A172 (cell line): Measurements from ENCODE around the gene DIP2A. TPM values are rescaled to one million over a fixed set of nuclear protein-coding genes. Genes with fewer than 3 reads are reported as not detected.
"Not testable (repeated sequence)": the region's sequence is repeated elsewhere in the genome, so short reads cannot be mapped to it uniquely, and the experiment has no call there.

ENCODE experiments used
- DNase-seq: peaks from one replicate; pipeline ENCODE4 v3.0.0-alpha.2; 2015; ENCODE audit warnings: low spot score
- total RNA-seq: library from RNA; depleted of rRNA; stranded (reverse); fragments of >200 nt; shearing (Covaris generic); gene quantifications from 2 replicates; pipeline ENCODE4 v1.2.3, GENCODE V29; 2014

DIP2A gene
- total RNA-seq, 1 experiment from 2014 or later = 8.9 TPM

DNA sequence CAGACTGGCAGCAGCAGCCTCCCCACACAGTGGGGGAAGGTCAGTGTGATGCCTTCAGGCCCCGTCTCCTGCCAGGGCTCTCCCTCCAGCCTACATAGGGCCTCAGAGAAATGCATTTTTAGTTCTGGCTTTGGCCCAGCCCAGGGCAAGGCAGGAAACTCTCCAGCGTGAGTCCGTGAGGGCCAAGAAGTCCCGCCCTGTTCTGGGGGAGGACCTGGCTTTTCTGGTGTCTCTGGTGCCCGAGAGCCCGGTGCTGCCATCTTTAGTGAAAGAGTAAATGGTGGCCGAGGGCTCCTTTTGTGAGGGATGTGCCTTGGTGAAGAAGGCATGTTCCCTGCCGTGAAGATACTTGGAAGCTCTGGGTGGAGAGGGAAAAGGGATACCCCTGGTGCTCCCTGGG is 14.8 kb upstream of the DIP2A start:
- no peak for DNase-seq

DNA sequence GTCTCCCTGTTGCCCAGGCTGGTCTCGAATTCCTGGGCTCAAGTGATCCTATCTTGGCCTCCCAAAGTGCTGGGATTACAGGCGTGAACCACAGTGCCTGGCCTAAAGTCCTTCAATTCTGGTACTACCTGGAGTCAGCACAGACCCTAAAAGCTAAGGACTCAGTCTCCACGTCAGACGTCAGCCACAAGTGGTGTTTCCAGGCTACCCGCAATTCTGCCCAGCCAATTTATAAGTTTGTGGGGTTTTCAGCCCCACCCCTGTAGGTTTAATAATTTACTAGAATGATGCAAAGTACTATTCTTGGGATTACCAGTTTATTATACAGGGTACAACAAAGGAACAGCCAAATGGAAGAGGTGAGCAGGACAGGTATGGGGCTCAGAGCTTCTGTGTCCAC is 10.6 kb upstream of the DIP2A start:
- no peak for DNase-seq

- not testable (repeated sequence) for DNase-seq
Measured at GRCh38 chr21:46448855-46449254, 9.8 kb upstream of the DIP2A start.

GRCh38 chr21:46452710-46453109 is 6.0 kb upstream of the DIP2A start:
- no peak for DNase-seq

DNA sequence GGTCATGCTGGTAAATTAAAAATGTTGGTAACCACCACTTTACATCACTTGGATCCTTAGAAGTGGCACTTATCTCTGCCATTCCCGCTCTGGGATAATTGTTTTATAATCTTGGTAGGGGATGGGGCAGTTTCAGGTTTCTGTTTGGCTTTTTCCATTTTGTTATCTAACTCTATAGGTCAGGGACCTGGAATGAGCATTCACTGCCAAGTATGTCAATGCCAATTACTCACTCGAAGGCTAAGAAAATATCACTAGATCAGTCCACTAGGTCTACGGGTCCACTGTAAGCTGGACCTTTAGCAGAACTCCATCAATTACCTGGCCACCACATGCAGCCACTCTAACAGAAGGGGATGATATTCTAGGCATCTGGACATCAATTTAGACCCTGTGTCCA is 4.5 kb upstream of the DIP2A start:
- DNase-seq = no peak

GRCh38 chr21:46454634-46455390 is 3.9 kb upstream of the DIP2A start:
- no peak for DNase-seq

DNA sequence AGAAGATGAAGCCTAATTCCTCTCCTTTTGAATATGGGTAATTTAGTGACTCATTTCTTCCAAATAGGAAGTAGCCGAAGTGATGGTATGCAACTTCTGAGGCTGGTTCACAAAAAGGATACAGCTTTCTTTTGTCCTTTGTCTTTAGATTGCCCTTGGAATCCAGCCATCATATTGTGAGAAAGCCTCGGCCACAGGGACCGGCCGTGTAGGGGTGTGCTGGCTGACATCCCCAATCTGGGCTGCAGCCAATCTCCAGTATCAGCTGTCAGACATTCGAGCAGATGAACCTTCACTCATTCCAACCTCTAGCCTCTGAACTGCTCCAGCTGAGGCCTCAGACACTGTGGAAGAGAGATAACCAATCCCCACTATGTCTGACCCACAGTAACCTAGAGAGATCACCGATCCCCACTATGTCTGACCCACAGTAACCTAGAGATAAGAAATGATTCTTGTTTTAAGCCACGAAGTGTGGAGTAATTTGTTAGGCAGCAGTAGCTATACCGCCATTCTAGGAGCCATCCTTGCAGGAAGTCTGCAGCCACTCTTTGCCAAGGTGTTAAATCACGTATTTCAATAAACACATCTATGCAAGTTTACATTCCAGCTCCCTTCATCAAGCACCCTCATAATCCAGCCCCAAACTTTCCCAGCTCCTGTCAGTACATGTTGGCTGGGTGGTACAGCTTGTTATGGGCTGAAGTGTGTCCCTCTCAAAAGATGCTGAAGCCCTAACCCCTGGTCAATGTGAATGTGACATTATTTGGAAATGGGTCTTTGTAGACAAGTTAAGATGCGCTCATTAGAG is 2.9 kb upstream of the DIP2A start:
- DNase-seq = peak; percentile 64

- no peak for DNase-seq
Measured at GRCh38 chr21:46456750-46457149, 1.9 kb upstream of the DIP2A start.

DNA sequence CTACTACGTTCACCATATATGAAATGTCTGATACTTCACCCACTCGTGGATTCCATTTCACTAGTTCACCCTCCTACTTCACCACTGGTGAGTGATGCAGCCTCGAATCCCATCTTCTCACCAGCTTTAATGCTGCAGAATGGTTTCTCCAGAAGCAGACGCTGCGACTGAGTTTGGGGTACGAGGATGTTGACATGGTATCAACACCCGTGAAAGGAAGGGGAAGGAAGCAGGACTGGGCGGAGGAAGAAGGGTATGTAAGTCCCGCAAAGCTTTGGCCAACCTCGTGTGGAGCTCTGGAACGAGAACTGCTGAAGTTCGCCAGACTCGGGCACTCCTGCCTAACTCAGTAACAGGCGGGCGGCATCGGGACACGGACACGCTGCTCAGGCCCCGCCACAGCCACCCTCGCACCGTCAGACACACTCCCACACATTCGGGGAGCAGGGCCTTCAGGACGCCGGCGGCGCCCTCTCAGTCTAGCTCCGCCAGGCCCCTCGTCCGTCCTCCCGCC is 833 bp upstream of the DIP2A start:
- DNase-seq = peak; percentile 23

DNA sequence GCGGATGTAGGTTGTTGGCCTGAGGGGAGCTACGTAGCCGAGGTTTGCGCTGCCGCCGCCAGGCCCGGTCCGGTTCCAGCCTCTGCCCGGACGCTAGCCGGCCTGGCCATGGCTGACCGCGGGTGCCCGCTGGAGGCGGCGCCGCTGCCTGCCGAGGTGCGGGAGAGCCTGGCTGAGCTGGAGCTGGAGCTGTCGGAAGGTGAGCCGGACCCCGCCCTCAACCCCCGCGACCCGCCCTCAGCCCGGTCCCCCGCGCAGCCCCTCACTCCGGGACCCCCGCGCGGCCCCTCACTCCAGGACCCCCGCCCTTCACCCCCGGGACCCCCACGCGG is 299 bp downstream of the DIP2A start:
- DNase-seq = no peak

GRCh38 chr21:46459356-46460112 is 843 bp downstream of the DIP2A start:
- DNase-seq = no peak

DNA sequence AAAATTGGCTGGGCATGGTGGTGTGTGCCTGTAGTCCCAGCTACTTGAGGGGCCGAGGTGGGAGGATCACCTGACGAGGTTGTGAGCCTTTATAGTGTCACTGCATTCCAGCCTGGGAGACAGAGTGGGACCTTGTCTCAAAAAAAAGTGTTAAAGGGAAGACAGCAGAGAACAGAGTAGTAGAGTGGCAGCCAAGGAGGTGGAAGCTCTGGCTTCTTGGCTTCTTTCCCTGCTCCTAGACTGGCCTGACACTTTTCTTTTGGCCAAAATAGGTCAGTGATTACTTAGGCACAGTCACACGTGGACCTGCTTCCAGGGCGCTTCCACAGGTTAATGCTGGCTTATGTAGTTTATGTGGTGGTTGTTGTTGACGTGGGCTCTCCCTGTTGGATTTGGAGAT is 3.2 kb downstream of the DIP2A start:
- DNase-seq = no peak

GRCh38 chr21:46465153-46465552 is 6.5 kb downstream of the DIP2A start:
- DNase-seq = not testable (repeated sequence)

- DNase-seq = no peak
Measured at GRCh38 chr21:46465651-46466050, 7.0 kb downstream of the DIP2A start.

GRCh38 chr21:46468108-46468774 is 9.6 kb downstream of the DIP2A start:
- DNase-seq = no peak

DNA sequence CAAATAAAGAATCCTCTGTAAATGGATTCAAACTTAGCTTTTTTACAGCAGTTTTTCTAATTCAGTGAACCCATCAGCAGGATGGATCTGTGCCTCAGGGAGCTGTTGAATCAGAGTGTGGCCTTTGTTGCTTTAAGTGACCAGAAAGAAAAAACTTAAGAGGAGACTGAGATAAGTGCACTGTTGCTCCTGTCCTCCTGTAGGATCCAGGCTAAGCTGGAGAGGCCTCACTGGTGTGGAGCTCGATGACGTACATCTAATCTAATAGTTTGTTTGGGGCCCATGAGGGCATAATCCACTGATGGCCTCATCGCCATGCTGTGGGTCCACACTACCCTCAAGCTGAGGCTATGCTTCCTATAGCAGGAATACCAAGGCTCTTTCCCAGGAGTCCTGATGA is 10.6 kb downstream of the DIP2A start:
- no peak for DNase-seq

- no peak for DNase-seq
Measured at GRCh38 chr21:46471514-46471913, 12.8 kb downstream of the DIP2A start.

- no peak for DNase-seq
Measured at GRCh38 chr21:46472246-46472645, 13.6 kb downstream of the DIP2A start.

GRCh38 chr21:46474382-46474781 is 15.7 kb downstream of the DIP2A start:
- DNase-seq = no peak

DNA sequence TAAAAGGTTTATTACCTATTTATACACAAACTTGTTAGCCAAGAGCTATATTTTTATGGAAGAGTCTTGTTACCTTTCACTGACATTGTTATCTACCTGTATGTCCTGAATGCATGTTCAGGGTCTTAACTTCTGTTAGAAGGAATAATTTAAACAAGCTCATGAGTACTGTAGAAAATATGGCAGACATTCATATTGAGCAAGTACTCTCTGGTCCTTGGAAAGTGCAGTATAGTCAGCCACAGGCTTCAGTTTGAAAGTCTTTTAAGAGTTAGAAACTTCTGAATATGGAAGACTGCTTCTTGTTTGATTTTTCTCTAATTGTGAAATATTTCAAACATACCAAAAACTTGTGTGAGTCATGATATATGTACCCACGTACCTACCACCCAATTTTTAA is 16.6 kb downstream of the DIP2A start:
- DNase-seq = no peak

- DNase-seq = no peak
Measured at GRCh38 chr21:46477765-46478164, 19.1 kb downstream of the DIP2A start.

DNA sequence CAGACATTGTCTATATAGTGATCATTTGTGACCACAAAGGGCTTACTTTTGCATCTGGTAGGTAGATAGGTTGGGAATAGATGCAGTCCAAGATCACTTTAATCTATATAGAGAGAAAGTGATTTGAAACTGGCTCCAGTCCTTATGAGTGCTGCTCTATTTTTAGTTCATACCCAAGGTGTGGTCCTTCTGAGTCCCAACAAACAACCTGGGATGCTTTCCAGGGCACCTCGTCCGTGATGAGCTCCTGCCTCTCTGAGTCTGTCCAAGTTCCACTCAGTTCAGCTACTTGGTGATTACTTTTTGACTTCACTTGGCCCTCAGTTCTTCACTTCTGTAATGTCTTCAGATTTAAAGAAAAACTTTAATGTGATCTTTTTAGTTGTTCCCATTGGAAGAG is 20.2 kb downstream of the DIP2A start:
- DNase-seq = no peak
